ENCODE measurements around the gene VAMP2.

Gene VAMP2

DNA sequence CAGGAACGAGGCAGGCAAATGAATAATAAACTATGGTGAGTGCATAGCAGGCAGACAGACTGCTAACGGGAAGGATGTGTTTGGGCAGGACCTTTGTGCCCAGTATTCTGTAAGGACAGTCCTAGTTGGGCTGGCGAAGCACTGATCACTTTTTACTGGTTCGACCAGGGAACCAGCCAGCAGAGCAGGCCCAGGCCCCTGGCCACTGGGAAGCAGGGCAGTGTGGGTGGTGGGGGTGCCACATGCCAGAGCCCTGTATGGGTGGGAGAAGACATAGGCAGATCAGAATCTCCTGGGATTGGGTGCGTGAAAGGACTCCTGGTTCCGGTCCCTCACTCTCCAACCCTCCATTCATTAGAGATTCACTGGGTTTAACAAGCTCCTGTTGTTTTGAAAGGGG, 4.0 kb upstream of the VAMP2 start:
- Mint-ChIP-seq H3K4me1 (peaks cover 30% of the 10 kb centered on the region), H3K9me3 (no peaks in the 10 kb centered on the region), H3K4me3 (no peak overlapping the region), H3K27ac (no peak overlapping the region), H3K36me3 (ENCODE audit: low read depth) (no peaks in the 10 kb centered on the region), H3K27me3 (ENCODE audit: low read depth, poor library complexity) (peaks cover 3% of the 10 kb centered on the region)
- DNase-seq, result no peak
- TF ChIP-seq, protein P1, sequence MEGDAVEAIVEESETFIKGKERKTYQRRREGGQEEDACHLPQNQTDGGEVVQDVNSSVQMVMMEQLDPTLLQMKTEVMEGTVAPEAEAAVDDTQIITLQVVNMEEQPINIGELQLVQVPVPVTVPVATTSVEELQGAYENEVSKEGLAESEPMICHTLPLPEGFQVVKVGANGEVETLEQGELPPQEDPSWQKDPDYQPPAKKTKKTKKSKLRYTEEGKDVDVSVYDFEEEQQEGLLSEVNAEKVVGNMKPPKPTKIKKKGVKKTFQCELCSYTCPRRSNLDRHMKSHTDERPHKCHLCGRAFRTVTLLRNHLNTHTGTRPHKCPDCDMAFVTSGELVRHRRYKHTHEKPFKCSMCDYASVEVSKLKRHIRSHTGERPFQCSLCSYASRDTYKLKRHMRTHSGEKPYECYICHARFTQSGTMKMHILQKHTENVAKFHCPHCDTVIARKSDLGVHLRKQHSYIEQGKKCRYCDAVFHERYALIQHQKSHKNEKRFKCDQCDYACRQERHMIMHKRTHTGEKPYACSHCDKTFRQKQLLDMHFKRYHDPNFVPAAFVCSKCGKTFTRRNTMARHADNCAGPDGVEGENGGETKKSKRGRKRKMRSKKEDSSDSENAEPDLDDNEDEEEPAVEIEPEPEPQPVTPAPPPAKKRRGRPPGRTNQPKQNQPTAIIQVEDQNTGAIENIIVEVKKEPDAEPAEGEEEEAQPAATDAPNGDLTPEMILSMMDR (IDR thresholded peaks at IDR 0.05), result no peak

DNA sequence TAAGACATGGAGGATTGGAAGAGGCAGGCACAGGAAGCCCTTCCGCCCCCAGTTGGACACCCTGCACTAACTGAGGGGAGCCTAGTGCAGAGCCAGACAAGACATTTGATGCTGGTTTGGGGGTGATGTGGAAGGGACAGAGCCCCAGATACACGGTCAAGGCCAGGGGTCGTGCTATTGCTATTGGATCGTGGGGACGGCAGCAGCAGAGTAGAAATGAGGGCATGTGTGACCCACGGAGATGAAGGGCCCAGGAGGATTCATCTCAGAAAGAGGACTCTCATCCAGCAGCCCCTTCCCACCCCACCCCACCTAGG, 2.0 kb upstream of the VAMP2 start:
- Mint-ChIP-seq H3K9me3 (no peaks in the 10 kb centered on the region), H3K4me1 (peaks cover 45% of the 10 kb centered on the region), H3K36me3 (ENCODE audit: low read depth) (peaks cover 8% of the 10 kb centered on the region), H3K4me3 (peak overlapping the region; percentile 89), H3K27me3 (ENCODE audit: low read depth, poor library complexity) (peaks cover 3% of the 10 kb centered on the region), H3K27ac (peak overlapping the region; percentile 37)
- DNase-seq, result no peak
- TF ChIP-seq, protein P1 (IDR thresholded peaks at IDR 0.05), result no peak

GRCh38 chr17:8163978-8164814, 1.4 kb upstream of the VAMP2 start:
- peak overlapping the region; percentile 89 for H3K4me3 Mint-ChIP-seq
- H3K4me1 Mint-ChIP-seq, result peaks cover 46% of the 10 kb centered on the region
- no peaks in the 10 kb centered on the region for H3K9me3 Mint-ChIP-seq
- TF ChIP-seq, protein P1 (IDR thresholded peaks at IDR 0.05), result no peak
- peaks cover 11% of the 10 kb centered on the region for H3K36me3 Mint-ChIP-seq (ENCODE audit: low read depth)
- DNase-seq, result peak; percentile 54
- peaks cover 3% of the 10 kb centered on the region for H3K27me3 Mint-ChIP-seq (ENCODE audit: low read depth, poor library complexity)
- H3K27ac Mint-ChIP-seq, result peak overlapping the region; percentile 95

DNA sequence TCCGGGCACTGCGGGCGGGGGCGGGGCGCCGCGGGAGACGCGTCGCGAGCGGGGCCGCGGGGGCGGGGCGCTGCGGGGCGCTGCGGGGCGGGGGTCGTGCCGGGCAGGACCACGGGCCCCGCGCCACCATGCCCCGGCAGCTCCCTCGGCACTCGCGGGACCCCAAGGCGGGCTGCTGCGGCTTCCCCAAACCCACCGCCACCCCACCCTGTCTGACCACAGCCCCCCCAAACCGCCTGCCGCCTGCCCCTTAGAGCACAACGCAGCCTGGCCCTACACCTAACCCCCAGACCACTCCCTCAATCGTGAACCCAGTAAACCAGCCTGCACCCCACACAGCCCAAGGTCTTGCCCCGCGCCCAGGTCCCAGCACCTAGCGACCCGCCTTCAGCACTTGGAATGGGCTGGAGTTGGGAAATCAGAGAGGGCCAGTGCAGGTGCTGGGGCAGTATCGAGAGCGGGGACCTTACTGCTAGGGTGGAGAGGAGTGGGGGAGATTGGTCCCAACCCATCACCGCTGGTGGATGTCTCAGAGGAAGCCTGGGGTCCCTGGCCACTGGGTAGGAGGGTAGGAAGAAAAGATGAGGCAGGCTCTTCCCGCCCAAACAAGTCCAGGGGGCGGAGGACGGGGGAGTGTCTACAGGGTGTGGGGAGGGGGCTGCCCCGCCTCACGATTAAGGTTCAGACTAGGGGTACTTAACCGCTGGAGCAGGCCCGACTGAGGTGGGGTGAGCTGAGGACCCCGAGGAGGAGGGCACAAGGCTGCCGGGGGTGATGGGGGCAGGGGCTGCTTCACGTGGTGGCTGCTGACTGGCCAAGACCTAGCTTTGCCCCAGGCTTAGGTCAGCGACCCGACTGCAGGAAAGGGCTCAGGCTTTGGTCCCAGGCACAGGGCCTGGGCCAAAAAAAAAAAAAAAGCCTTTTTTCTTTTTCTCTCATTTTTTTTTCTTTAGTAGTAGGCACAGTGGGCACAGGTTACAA, 539 bp upstream of the VAMP2 start:
- H3K4me1 Mint-ChIP-seq, result peaks cover 46% of the 10 kb centered on the region
- DNase-seq, result no peak
- H3K4me3 Mint-ChIP-seq, result peak overlapping the region; percentile 89
- H3K27ac Mint-ChIP-seq, result peak overlapping the region; percentile 95
- no peaks in the 10 kb centered on the region for H3K9me3 Mint-ChIP-seq
- H3K27me3 Mint-ChIP-seq (ENCODE audit: low read depth, poor library complexity), result peaks cover 5% of the 10 kb centered on the region
- peaks cover 11% of the 10 kb centered on the region for H3K36me3 Mint-ChIP-seq (ENCODE audit: low read depth)
- TF ChIP-seq, protein P1 (IDR thresholded peaks at IDR 0.05), result no peak

DNA sequence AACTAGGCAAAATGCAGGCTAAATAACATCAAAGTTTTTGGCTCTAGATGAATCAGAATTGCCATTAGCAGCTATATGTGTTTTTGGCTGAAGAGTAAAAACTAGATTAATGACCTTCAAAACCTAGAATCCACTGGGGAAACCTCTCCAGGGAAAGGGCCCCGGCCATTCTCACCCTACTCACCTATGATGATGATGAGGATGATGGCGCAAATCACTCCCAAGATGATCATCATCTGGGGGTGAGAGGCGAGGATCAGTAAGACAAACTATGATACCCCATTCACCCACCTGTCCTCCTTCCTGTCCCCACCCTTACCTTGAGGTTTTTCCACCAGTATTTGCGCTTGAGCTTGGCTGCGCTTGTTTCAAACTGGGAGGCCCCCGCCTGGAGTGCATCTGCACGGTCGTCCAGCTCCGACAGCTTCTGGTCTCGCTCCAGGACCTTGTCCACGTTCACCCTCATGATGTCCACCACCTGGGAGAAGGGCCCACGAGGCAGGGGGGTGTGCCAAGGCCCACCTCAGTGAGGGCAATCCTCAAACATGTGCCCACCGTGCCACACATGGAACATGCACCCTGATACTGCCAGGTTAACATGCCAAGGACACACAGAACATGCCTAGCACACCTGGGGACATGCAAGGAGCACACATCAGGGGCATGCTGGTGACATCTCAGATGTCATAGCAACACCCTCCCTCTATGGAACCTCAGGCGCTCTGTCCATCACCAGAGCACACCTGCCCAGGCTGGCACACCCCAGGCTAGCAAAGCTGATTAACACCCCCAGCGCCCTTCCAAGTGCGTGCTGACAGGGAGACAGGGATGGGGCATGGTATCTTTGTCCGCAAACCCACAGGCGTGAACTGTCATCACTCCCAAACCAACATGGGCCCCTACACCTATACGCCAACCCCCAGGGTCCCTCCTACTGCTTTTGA, 1.2 kb downstream of the VAMP2 start:
- Mint-ChIP-seq H3K9me3 (no peaks in the 10 kb centered on the region), H3K36me3 (ENCODE audit: low read depth) (peaks cover 11% of the 10 kb centered on the region), H3K27ac (no peak overlapping the region), H3K4me1 (peaks cover 46% of the 10 kb centered on the region), H3K4me3 (peak overlapping the region; percentile 82), H3K27me3 (ENCODE audit: low read depth, poor library complexity) (peaks cover 5% of the 10 kb centered on the region)
- TF ChIP-seq, protein P1 (IDR thresholded peaks at IDR 0.05), result no peak
- no peak for DNase-seq
